Activated CD8-positive, alpha-beta T cell treated with anti-CD3 and anti-CD28 coated beads for 36 hours (primary cell): ENCODE measurements around the gene ADCK2. TPM values are rescaled to one million over a fixed set of nuclear protein-coding genes. Genes with fewer than 3 reads are reported as not detected.
"Not testable (repeated sequence)": the region's sequence is repeated elsewhere in the genome, so short reads cannot be mapped to it uniquely, and the experiment has no call there.

Source experiments
- ATAC-seq: fragments of 200-7000 bp; cut with Tn5 transposase; one replicate; pipeline ENCODE4 v1.10.0; 2021; ENCODE audit warnings: mild to moderate bottlenecking, moderate library complexity
- CTCF ChIA-PET: fragments of 350-600 bp; sonication (Branson Sonifier 250); formaldehyde crosslinking; loops from one replicate; lab custom pipeline; 2021; ENCODE audit warnings: antibody characterized with exemption; lab: Charles Lee
- POLR2A ChIA-PET: fragments of 350-600 bp; sonication (Branson Sonifier 250); formaldehyde crosslinking; loops from one replicate; lab custom pipeline; 2021; ENCODE audit warnings: antibody characterized with exemption; lab: Charles Lee
- DNase-seq: peaks from one replicate; pipeline ENCODE4 v3.0.0-alpha.2; 2020
- H3K27ac Mint-ChIP-seq: one replicate; pipeline ENCODE4 v1.8.0; 2021; ENCODE audit warnings: mild to moderate bottlenecking, mixed read lengths
- H3K27me3 Mint-ChIP-seq: one replicate; pipeline ENCODE4 v1.8.0; 2021; ENCODE audit warnings: mixed read lengths
- H3K36me3 Mint-ChIP-seq: one replicate; pipeline ENCODE4 v1.8.0; 2021; ENCODE audit warnings: low read depth, mixed read lengths
- H3K4me1 Mint-ChIP-seq: one replicate; pipeline ENCODE4 v1.8.0; 2021; ENCODE audit warnings: low read depth, mixed read lengths
- H3K4me3 Mint-ChIP-seq: one replicate; pipeline ENCODE4 v1.8.0; 2021; ENCODE audit warnings: mild to moderate bottlenecking, moderate library complexity, mixed read lengths
- H3K9me3 Mint-ChIP-seq: one replicate; pipeline ENCODE4 v1.8.0; 2021; ENCODE audit warnings: mixed read lengths
- CTCF ChIP-seq: fragments of 200-600 bp; IDR thresholded peaks from one replicate; pipeline ENCODE4 v1.8.0; 2022; ENCODE audit warnings: antibody characterized with exemption, mild to moderate bottlenecking
- intact Hi-C: fragments of 100-400 bp; cut with micrococcal nuclease; formaldehyde crosslinking; loops from one replicate; pipeline ENCODE4 v1.10.0; 2022
- total RNA-seq, 2 experiments: library from RNA; stranded (reverse); gene quantifications; one replicate each; pipeline ENCODE4 v1.2.3, GENCODE V29; 2021

The ADCK2 gene
- total RNA-seq, 2 experiments from 2014 or later, result 20.0 to 21.5 TPM

GRCh38 chr7:140659856-140660255 lies 12.9 kb upstream of the ADCK2 start:
- Mint-ChIP-seq H3K4me1 (peaks cover 15% of the 10 kb centered on the region), H3K27me3 (peaks cover 5% of the 10 kb centered on the region), H3K27ac (no peak overlapping the region), H3K9me3 (no peaks in the 10 kb centered on the region), H3K36me3 (no peaks in the 10 kb centered on the region), H3K4me3 (no peak overlapping the region)
- no peak for ATAC-seq
- ChIA-PET CTCF (interaction anchor here (0.8 to 1.4 kb wide), 2 partner anchors 10 to 14 kb away, joined by 3 read pairs; no protein-coding TSS in a partner anchor), POLR2A (no interaction called here)
- DNase-seq, result no peak
- TF ChIP-seq CTCF, result no peak
- intact Hi-C loops, result no loop called here

GRCh38 chr7:140661124-140661523 lies 11.6 kb upstream of the ADCK2 start:
- ATAC-seq (no peak), DNase-seq (no peak)
- ChIA-PET POLR2A (interaction anchor here (0.6 kb wide), 1 partner anchor 96 kb away, joined by 4 read pairs; no protein-coding TSS in a partner anchor), CTCF (interaction anchor here (1.0 to 1.6 kb wide), 2 partner anchors 14 to 323 kb away, joined by 3 to 4 read pairs; no protein-coding TSS in a partner anchor)
- intact Hi-C loops, result no loop called here
- no peaks in the 10 kb centered on the region for H3K36me3 Mint-ChIP-seq
- no peak overlapping the region for H3K27ac Mint-ChIP-seq
- TF ChIP-seq CTCF, result no peak
- H3K4me3 Mint-ChIP-seq, result no peak overlapping the region
- H3K27me3 Mint-ChIP-seq, result peaks cover 5% of the 10 kb centered on the region
- H3K9me3 Mint-ChIP-seq, result no peaks in the 10 kb centered on the region
- peaks cover 10% of the 10 kb centered on the region for H3K4me1 Mint-ChIP-seq

GRCh38 chr7:140662938-140663337 lies 9.8 kb upstream of the ADCK2 start:
- ATAC-seq, DNase-seq, POLR2A ChIA-PET, H3K27ac Mint-ChIP-seq, H3K4me1 Mint-ChIP-seq, H3K9me3 Mint-ChIP-seq, H3K36me3 Mint-ChIP-seq, H3K27me3 Mint-ChIP-seq, intact Hi-C loops, CTCF ChIA-PET, H3K4me3 Mint-ChIP-seq: not testable (repeated sequence)

- Mint-ChIP-seq H3K4me1 (peaks cover 6% of the 10 kb centered on the region), H3K27me3 (no peaks in the 10 kb centered on the region), H3K9me3 (no peaks in the 10 kb centered on the region), H3K36me3 (no peaks in the 10 kb centered on the region), H3K4me3 (no peak overlapping the region), H3K27ac (no peak overlapping the region)
- DNase-seq (no peak), ATAC-seq (no peak)
- intact Hi-C loops, result no loop called here
- CTCF ChIA-PET, result interaction anchor here (0.9 to 2.7 kb wide), 2 partner anchors 15 to 150 kb away, joined by 5 to 19 read pairs; no protein-coding TSS in a partner anchor
- POLR2A ChIA-PET, result interaction anchor here (0.6 kb wide), 1 partner anchor 338 kb away, joined by 3 read pairs; no protein-coding TSS in a partner anchor
- TF ChIP-seq CTCF, result no peak
Observed at GRCh38 chr7:140667476-140667875, 5.3 kb upstream of the ADCK2 start.

GRCh38 chr7:140668641-140669040 lies 4.1 kb upstream of the ADCK2 start:
- intact Hi-C loops, result no loop called here
- DNase-seq (no peak), ATAC-seq (no peak)
- no peaks in the 10 kb centered on the region for H3K36me3 Mint-ChIP-seq
- ChIA-PET POLR2A (interaction anchor here (1.3 kb wide), 1 partner anchor 28 kb away, joined by 3 read pairs; the partner anchor contains the start of gene NDUFB2), CTCF (interaction anchor here (0.7 to 2.7 kb wide), 4 partner anchors 12 to 152 kb away, joined by 3 to 19 read pairs (median 3); no protein-coding TSS in a partner anchor)
- H3K27ac Mint-ChIP-seq, result no peak overlapping the region
- no peaks in the 10 kb centered on the region for H3K9me3 Mint-ChIP-seq
- H3K4me1 Mint-ChIP-seq, result peaks cover 8% of the 10 kb centered on the region
- no peak overlapping the region for H3K4me3 Mint-ChIP-seq
- no peak for TF ChIP-seq CTCF
- no peaks in the 10 kb centered on the region for H3K27me3 Mint-ChIP-seq
